Astrocyte (in vitro differentiated cells and primary cell): Measurements from ENCODE around the gene SEMA4B. TPM values are rescaled to one million over a fixed set of nuclear protein-coding genes. Genes with fewer than 3 reads are reported as not detected.

Experiments used
- DNase-seq: peaks from one replicate; pipeline ENCODE4 v3.0.0-alpha.2; 2010; ENCODE audit warnings: low read depth
- FAIRE-seq: peaks from 2 replicates; lab custom pipeline; 2011; peaks lifted over from hg19 to GRCh38; lab: Jason Lieb, UNC
- H2AFZ ChIP-seq: 2 replicates; pipeline ENCODE4 v1.6.0; 2012; ENCODE audit warnings: low read depth, low read length, inconsistent platforms
- H3K27ac ChIP-seq: 2 replicates; pipeline ENCODE4 v1.5.1; 2011; ENCODE audit warnings: low read depth, low read length, inconsistent platforms
- H3K27me3 ChIP-seq: 2 replicates; pipeline ENCODE4 v1.6.0; 2011; ENCODE audit warnings: low read length, inconsistent platforms; ENCODE audit not compliant: insufficient read depth
- H3K36me3 ChIP-seq: 2 replicates; pipeline ENCODE4 v1.5.1; 2011; ENCODE audit warnings: low read length, inconsistent platforms; ENCODE audit not compliant: insufficient read depth
- H3K4me1 ChIP-seq: 2 replicates; pipeline ENCODE4 v1.5.1; 2011; ENCODE audit warnings: low read length, inconsistent platforms; ENCODE audit not compliant: insufficient read depth
- H3K4me2 ChIP-seq: 2 replicates; pipeline ENCODE4 v1.6.0; 2012; ENCODE audit warnings: low read length, inconsistent platforms
- H3K4me3 ChIP-seq: 2 replicates; pipeline ENCODE4 v1.5.1; 2011; ENCODE audit warnings: low read depth, mild to moderate bottlenecking, low read length, inconsistent platforms; ENCODE audit not compliant: insufficient read depth
- H3K79me2 ChIP-seq: 2 replicates; pipeline ENCODE4 v1.6.0; 2012; ENCODE audit warnings: mild to moderate bottlenecking, low read length, inconsistent platforms; ENCODE audit not compliant: insufficient read depth
- H3K9ac ChIP-seq: 2 replicates; pipeline ENCODE4 v1.6.0; 2012; ENCODE audit warnings: mild to moderate bottlenecking, low read length, inconsistent platforms
- H3K9me3 ChIP-seq: 2 replicates; pipeline ENCODE4 v1.5.1; 2012; ENCODE audit warnings: low read depth, mild to moderate bottlenecking, low read length, inconsistent platforms; ENCODE audit not compliant: insufficient read depth
- H4K20me1 ChIP-seq: 2 replicates; pipeline ENCODE4 v1.6.0; 2012; ENCODE audit warnings: low read length, inconsistent platforms; ENCODE audit not compliant: insufficient read depth
- H3K27ac Mint-ChIP-seq: one replicate; pipeline ENCODE4 v1.8.0; 2021; ENCODE audit warnings: mild to moderate bottlenecking, mixed read lengths; ENCODE audit not compliant: unreplicated experiment
- H3K27me3 Mint-ChIP-seq: one replicate; pipeline ENCODE4 v1.8.0; 2021; ENCODE audit warnings: low read depth, mixed read lengths; ENCODE audit not compliant: unreplicated experiment
- H3K36me3 Mint-ChIP-seq: one replicate; pipeline ENCODE4 v1.8.0; 2021; ENCODE audit warnings: low read depth, mixed read lengths; ENCODE audit not compliant: unreplicated experiment
- H3K4me1 Mint-ChIP-seq: one replicate; pipeline ENCODE4 v1.8.0; 2021; ENCODE audit warnings: low read depth, mixed read lengths; ENCODE audit not compliant: unreplicated experiment
- H3K4me3 Mint-ChIP-seq: one replicate; pipeline ENCODE4 v1.8.0; 2021; ENCODE audit warnings: mild to moderate bottlenecking, moderate library complexity, mixed read lengths; ENCODE audit not compliant: unreplicated experiment
- H3K9me3 Mint-ChIP-seq: one replicate; pipeline ENCODE4 v1.8.0; 2021; ENCODE audit warnings: mild to moderate bottlenecking, mixed read lengths; ENCODE audit not compliant: unreplicated experiment
- CTCF ChIP-seq: IDR thresholded peaks from 2 replicates; pipeline ENCODE4 v1.5.1; 2011; ENCODE audit warnings: low read depth, mild to moderate bottlenecking, inconsistent platforms, low read length, moderate library complexity; ENCODE audit not compliant: insufficient read depth
- EZH2 ChIP-seq: IDR thresholded peaks from 2 replicates; pipeline ENCODE4 v1.6.1; 2012; ENCODE audit warnings: mild to moderate bottlenecking, low read length, inconsistent platforms; ENCODE audit not compliant: insufficient read depth
- total RNA-seq: library from RNA; stranded (reverse); gene quantifications from 2 replicates; pipeline ENCODE4 v1.2.1, GENCODE V29; 2021

SEMA4B gene
- total RNA-seq, 1 donor from 2014 or later, result 9.9 TPM

GRCh38 chr15:90212221-90213098 lies 11.3 kb downstream of the SEMA4B start:
- Histone ChIP-seq H3K4me3 (no peak overlapping the region), H3K36me3 (no peaks in the 10 kb centered on the region), H3K27me3 (no peaks in the 10 kb centered on the region), H3K79me2 (no peaks in the 10 kb centered on the region), H4K20me1 (no peaks in the 10 kb centered on the region), H3K4me1 (peaks cover 26% of the 10 kb centered on the region), H3K4me2 (peak overlapping the region; percentile 76), H3K9ac (peak overlapping the region; percentile 23), H3K9me3 (no peaks in the 10 kb centered on the region), H2AFZ (peak overlapping the region; percentile 84), H3K27ac (peak overlapping the region; percentile 21)
- Mint-ChIP-seq H3K4me1 (peaks cover 3% of the 10 kb centered on the region), H3K4me3 (no peak overlapping the region), H3K27ac (peak overlapping the region; percentile 58), H3K36me3 (peaks cover 2% of the 10 kb centered on the region), H3K27me3 (no peaks in the 10 kb centered on the region), H3K9me3 (peaks cover 2% of the 10 kb centered on the region)
- no peak for FAIRE-seq
- no peak for DNase-seq
- no peak for TF ChIP-seq EZH2
- no peak for TF ChIP-seq CTCF

GRCh38 chr15:90213122-90213817 lies 12.1 kb downstream of the SEMA4B start:
- TF ChIP-seq EZH2, result no peak
- TF ChIP-seq CTCF, result no peak
- FAIRE-seq, result no peak
- Mint-ChIP-seq H3K27me3 (no peaks in the 10 kb centered on the region), H3K36me3 (peaks cover 2% of the 10 kb centered on the region), H3K4me1 (peaks cover 3% of the 10 kb centered on the region), H3K27ac (no peak overlapping the region), H3K9me3 (peaks cover 2% of the 10 kb centered on the region), H3K4me3 (no peak overlapping the region)
- peaks cover 26% of the 10 kb centered on the region for H3K4me1 ChIP-seq
- H3K27me3 ChIP-seq, result no peaks in the 10 kb centered on the region
- no peaks in the 10 kb centered on the region for H3K79me2 ChIP-seq
- no peak overlapping the region for H3K27ac ChIP-seq
- no peaks in the 10 kb centered on the region for H3K9me3 ChIP-seq
- H2AFZ ChIP-seq, result no peak overlapping the region
- no peak for DNase-seq
- no peak overlapping the region for H3K4me3 ChIP-seq
- no peaks in the 10 kb centered on the region for H4K20me1 ChIP-seq
- H3K9ac ChIP-seq, result no peak overlapping the region
- H3K4me2 ChIP-seq, result no peak overlapping the region
- H3K36me3 ChIP-seq, result no peaks in the 10 kb centered on the region
